ENCODE results near the gene KAT2B.
A peak's percentile ranks its signal among the peaks of the same experiment; 100 is the strongest.

Gene KAT2B

DNA sequence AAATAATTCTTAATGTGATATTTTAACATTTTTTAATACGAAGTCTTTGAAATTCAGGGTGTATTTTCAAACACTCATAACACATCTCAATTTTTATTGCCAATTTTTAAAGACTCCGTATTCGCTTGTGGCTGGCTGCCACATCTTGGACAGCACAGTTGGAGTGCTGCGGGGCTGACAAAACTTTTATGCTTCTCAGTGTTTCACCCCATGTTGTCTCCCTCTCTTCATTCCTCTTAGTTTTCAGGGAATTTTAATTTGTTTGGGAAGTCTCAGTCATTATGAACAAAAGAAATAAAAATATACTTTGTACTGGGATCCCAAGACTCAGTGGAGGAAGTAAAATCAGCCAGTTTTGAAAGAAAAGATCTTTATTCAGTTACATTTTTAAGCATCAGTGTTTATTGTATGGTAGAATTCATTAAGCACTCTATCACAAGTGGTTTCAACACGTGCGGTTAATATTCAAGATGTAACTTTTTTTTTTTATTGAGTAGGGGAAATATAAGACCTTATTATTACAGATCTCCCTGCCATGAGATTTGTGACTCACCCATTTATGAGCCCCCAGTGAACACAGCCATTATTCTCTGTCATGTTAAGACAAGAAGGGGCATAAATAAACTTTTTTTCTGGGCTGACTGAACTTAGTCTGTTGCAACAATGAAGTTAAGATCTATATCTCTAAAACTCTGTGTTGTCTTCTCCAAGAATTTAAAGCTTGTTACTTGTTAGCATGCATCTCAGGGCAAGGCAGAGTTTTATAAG is 26.8 kb downstream of the KAT2B start:
- DNase-seq = no peak

DNA sequence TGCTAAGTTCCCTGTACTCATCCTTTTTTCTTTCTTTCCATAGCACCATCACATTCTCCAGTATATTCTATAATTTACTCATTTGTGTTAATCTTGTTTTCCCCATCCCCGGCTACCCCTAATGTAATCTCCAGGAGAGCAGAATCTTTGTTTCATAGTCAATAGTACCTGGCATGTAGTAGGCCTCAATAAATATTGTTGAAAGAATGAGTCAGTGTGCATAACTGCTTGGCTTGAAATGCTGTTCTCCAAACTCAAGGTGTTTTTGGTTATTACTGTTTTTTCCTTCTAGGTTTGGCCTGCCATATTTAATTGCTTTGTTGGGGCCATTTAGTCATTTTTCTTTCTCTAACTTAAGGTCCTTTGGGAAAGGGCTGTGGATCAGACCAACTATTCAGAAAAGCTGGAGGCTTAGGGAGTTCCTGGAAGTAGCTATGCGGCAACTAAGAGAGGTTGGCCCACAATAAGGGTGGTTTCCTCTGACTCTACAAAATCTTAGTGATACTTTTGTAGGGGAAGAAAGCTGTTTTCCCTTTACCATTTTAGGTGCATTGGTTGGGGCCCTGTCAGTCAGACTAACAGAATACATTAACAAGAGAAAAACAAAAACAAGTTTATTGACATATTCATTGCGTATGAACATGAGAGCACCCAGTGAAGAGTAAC is 28.4 kb downstream of the KAT2B start:
- DNase-seq = no peak

- DNase-seq = no peak
Observed at GRCh38 chr3:20069178-20069532, 28.9 kb downstream of the KAT2B start.

- DNase-seq = no peak
Observed at GRCh38 chr3:20071175-20071574, 30.9 kb downstream of the KAT2B start.

- no peak for DNase-seq
Observed at GRCh38 chr3:20072422-20072821, 32.2 kb downstream of the KAT2B start.

- no peak for DNase-seq
Observed at GRCh38 chr3:20073068-20073467, 32.8 kb downstream of the KAT2B start.

- no peak for DNase-seq
Observed at GRCh38 chr3:20073683-20074082, 33.4 kb downstream of the KAT2B start.

- DNase-seq = no peak
Observed at GRCh38 chr3:20074226-20075063, 34.2 kb downstream of the KAT2B start.

GRCh38 chr3:20075197-20075596 is 35.0 kb downstream of the KAT2B start:
- no peak for DNase-seq

- no peak for DNase-seq
Observed at GRCh38 chr3:20076296-20076997, 36.2 kb downstream of the KAT2B start.

DNA sequence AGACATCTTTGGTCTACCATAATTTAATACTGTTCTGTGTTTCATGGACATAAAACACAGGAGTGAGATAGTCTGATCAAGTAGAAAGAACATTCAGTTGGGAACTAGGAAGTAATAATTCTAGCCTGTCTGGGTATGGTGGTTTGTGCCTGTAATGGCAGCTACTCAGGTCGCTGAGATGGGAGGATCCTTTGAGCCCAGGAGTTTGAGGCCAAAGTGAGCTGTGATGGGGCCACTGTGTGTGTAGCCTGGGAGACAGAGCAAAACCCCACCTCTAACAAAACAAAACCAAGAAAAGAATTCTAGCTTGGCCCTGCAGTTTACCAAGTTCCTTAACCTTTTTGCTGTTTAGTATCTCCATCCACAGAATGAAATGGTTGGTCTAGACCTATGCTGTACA is 36.8 kb downstream of the KAT2B start:
- DNase-seq = no peak

- DNase-seq = no peak
Observed at GRCh38 chr3:20078194-20078714, 38.0 kb downstream of the KAT2B start.

DNA sequence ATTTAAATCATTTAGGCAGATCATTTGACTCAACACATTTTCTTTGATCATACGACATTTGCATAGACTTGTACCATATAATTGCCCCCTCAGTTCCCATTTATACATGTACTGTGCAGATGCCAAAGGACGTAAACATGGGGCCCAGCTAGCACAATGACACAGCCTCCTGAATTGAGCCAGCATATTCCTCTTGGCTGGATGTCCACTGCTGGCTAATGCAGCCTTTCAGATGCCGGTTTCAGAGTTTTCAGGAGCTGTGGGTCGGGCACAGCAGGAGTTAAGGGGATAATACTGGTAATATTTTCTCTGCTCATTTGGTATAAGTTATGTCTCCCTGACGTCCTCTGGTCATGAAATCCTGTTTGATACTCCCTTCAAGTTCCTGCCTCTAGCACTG is 39.4 kb downstream of the KAT2B start:
- no peak for DNase-seq

DNA sequence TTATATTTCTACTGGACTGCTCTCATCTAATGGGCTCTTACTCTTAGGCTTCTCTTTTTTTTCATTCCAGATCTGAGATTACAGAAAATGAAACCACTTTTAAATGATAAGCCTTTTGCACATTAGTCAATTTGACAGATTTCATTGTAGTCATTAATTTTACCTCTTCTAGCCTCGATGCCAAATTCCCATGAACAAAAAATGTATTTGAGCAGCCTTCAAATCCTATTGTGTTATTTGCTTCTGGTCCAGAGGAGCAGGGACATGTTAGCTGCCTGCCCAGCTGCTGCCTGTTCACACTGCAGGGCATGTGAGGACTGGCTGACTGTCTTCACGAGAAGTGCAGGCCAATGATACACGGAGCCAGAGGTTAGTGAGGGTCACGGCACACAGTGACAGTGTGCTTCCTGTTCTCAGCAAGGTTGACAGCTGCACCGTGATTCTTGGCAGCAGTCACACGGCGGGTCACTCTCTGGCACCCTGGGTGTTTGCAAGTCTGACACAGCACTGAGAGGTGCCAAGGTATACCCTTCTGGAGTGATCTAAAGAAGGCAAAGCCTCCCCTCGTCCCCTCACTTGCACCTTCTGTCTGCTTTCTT is 40.8 kb downstream of the KAT2B start:
- peak; percentile 11 for DNase-seq

- no peak for DNase-seq
Observed at GRCh38 chr3:20083253-20083652, 43.0 kb downstream of the KAT2B start.

- DNase-seq = no peak
Observed at GRCh38 chr3:20083953-20084352, 43.7 kb downstream of the KAT2B start.

GRCh38 chr3:20091331-20092047 is 51.2 kb downstream of the KAT2B start:
- no peak for DNase-seq

- no peak for DNase-seq
Observed at GRCh38 chr3:20095470-20095869, 55.2 kb downstream of the KAT2B start.

GRCh38 chr3:20096135-20096685 is 56.0 kb downstream of the KAT2B start:
- no peak for DNase-seq

GRCh38 chr3:20097015-20097414 is 56.8 kb downstream of the KAT2B start:
- no peak for DNase-seq

DNA sequence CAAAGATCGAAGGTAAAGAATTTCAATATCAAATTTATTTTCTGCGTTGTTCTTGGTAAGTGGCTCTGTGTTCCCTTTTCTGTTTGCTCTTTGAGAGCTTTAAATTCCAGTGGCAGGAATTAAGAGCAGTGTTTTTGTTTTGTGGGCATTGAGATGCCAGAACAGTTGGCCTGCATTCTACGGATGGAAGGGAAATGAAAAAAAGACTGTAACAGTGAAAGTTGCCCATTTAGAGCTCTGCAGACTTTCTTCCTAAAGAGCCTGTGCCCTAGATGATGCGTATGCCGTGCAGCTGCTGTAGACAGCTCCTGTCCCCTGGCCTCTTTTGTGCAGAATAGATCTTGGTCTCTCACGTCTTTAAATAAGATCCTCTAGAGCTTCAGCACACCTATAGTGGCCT is 58.8 kb downstream of the KAT2B start:
- DNase-seq = no peak

GRCh38 chr3:20100151-20100550 is 59.9 kb downstream of the KAT2B start:
- no peak for DNase-seq

Measured in stimulated activated CD4-positive, alpha-beta T cell treated with anti-CD3 and anti-CD28 coated beads, Interleukin-15, amount 100 ng/mL, for 24 hours (primary cell).